ENCODE data around the gene CHN2. TPM values are rescaled to one million over a fixed set of nuclear protein-coding genes. Genes with fewer than 3 reads are reported as not detected.

The CHN2 gene
- total RNA-seq, 1 experiment from 2014 or later, result 0.15 TPM

- in situ Hi-C loops (cut with HindIII; ENCODE audit: low pct_unique_long_range_greater_than_20kb, low sequenced_read_pairs), result no loop called here
- Histone ChIP-seq H3K36me3 (ENCODE audit: control insufficient read depth, insufficient read depth, low read length) (no peaks in the 10 kb centered on the region), H3K27me3 (ENCODE audit: control insufficient read depth, insufficient read depth, low read length) (peaks cover 5% of the 10 kb centered on the region; the same call in 1 of the 2 replicates), H3K4me3 (ENCODE audit: low read depth in 2 of 2, low read length in 2 of 2) (no peak overlapping the region), H3K4me1 (ENCODE audit: control insufficient read depth, insufficient read depth, low read length) (no peaks in the 10 kb centered on the region), H3K27ac (ENCODE audit: low read length) (no peak overlapping the region), H3K9me3 (ENCODE audit: control insufficient read depth, insufficient read depth, low read depth, low read length) (no peaks in the 10 kb centered on the region)
- ATAC-seq (no peak), DNase-seq (ENCODE audit: low read depth, low spot score) (no peak)
- ChIA-PET POLR2A (no interaction called here), CTCF (no interaction called here)
- TF ChIP-seq TCF7L2 (IDR thresholded peaks at IDR 0.05; ENCODE audit: low read depth, low read length) (no peak), POLR2AphosphoS5 (IDR thresholded peaks at IDR 0.05; ENCODE audit: low read depth, low read length) (no peak), SIN3A (IDR thresholded peaks at IDR 0.05; ENCODE audit: borderline replicate concordance, insufficient read depth, low read depth, low read length) (no peak), CTCF (IDR thresholded peaks at IDR 0.05) (no peak)
- TF ChIP-seq, protein P1, sequence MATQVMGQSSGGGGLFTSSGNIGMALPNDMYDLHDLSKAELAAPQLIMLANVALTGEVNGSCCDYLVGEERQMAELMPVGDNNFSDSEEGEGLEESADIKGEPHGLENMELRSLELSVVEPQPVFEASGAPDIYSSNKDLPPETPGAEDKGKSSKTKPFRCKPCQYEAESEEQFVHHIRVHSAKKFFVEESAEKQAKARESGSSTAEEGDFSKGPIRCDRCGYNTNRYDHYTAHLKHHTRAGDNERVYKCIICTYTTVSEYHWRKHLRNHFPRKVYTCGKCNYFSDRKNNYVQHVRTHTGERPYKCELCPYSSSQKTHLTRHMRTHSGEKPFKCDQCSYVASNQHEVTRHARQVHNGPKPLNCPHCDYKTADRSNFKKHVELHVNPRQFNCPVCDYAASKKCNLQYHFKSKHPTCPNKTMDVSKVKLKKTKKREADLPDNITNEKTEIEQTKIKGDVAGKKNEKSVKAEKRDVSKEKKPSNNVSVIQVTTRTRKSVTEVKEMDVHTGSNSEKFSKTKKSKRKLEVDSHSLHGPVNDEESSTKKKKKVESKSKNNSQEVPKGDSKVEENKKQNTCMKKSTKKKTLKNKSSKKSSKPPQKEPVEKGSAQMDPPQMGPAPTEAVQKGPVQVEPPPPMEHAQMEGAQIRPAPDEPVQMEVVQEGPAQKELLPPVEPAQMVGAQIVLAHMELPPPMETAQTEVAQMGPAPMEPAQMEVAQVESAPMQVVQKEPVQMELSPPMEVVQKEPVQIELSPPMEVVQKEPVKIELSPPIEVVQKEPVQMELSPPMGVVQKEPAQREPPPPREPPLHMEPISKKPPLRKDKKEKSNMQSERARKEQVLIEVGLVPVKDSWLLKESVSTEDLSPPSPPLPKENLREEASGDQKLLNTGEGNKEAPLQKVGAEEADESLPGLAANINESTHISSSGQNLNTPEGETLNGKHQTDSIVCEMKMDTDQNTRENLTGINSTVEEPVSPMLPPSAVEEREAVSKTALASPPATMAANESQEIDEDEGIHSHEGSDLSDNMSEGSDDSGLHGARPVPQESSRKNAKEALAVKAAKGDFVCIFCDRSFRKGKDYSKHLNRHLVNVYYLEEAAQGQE (IDR thresholded peaks at IDR 0.05; ENCODE audit: insufficient read depth in 1 of 2, low read depth in 2 of 2, low read length in 1 of 2), result no peak
- no TSS peak for BruUV-seq (replicated peaks)
- intact Hi-C loops (cut with micrococcal nuclease; ENCODE audit: unreplicated experiment), result no loop called here
Observed at GRCh38 chr7:29255906-29256692, 61.5 kb downstream of the CHN2 start.

- CTCF ChIA-PET, result no interaction called here
- POLR2A ChIA-PET, result no interaction called here
- H3K36me3 ChIP-seq (ENCODE audit: control insufficient read depth, insufficient read depth, low read length), result no peaks in the 10 kb centered on the region
- ATAC-seq (no peak), DNase-seq (ENCODE audit: low read depth, low spot score) (no peak)
- intact Hi-C loops (cut with micrococcal nuclease; ENCODE audit: unreplicated experiment), result no loop called here
- H3K27ac ChIP-seq (ENCODE audit: low read length), result no peak overlapping the region
- peaks cover 5% of the 10 kb centered on the region; the same call in 1 of the 2 replicates for H3K27me3 ChIP-seq (ENCODE audit: control insufficient read depth, insufficient read depth, low read length)
- TF ChIP-seq POLR2AphosphoS5 (IDR thresholded peaks at IDR 0.05; ENCODE audit: low read depth, low read length) (no peak), TCF7L2 (IDR thresholded peaks at IDR 0.05; ENCODE audit: low read depth, low read length) (no peak), SIN3A (IDR thresholded peaks at IDR 0.05; ENCODE audit: borderline replicate concordance, insufficient read depth, low read depth, low read length) (no peak), CTCF (IDR thresholded peaks at IDR 0.05) (no peak)
- TF ChIP-seq, protein P1 (IDR thresholded peaks at IDR 0.05; ENCODE audit: insufficient read depth in 1 of 2, low read depth in 2 of 2, low read length in 1 of 2), result no peak
- H3K9me3 ChIP-seq (ENCODE audit: control insufficient read depth, insufficient read depth, low read depth, low read length), result no peaks in the 10 kb centered on the region
- in situ Hi-C loops (cut with HindIII; ENCODE audit: low pct_unique_long_range_greater_than_20kb, low sequenced_read_pairs), result no loop called here
- H3K4me3 ChIP-seq (ENCODE audit: low read depth in 2 of 2, low read length in 2 of 2), result no peak overlapping the region
- H3K4me1 ChIP-seq (ENCODE audit: control insufficient read depth, insufficient read depth, low read length), result no peaks in the 10 kb centered on the region
- no TSS peak for BruUV-seq (replicated peaks)
Observed at GRCh38 chr7:29256693-29257002, 62.1 kb downstream of the CHN2 start.

Measured in Panc1 (cell line).